GM12864 (cell line): Measurements from ENCODE around the gene KIF7.

ENCODE experiments used
- DNase-seq: peaks from one replicate; pipeline ENCODE4 v3.0.0-alpha.2; 2011; ENCODE audit warnings: low read depth
- H3K4me3 ChIP-seq: 2 replicates; pipeline ENCODE4 v1.5.1; 2011; ENCODE audit warnings: mild to moderate bottlenecking, low read depth, low read length, control low read depth
- CTCF ChIP-seq: IDR thresholded peaks from 2 replicates; pipeline ENCODE4 v1.5.1; 2011; ENCODE audit warnings: low read depth, mild to moderate bottlenecking, moderate library complexity, low read length, control low read depth, inconsistent platforms; ENCODE audit errors: missing control alignments

Gene KIF7

GRCh38 chr15:89616228-89616627, 39.0 kb downstream of the KIF7 start:
- H3K4me3 ChIP-seq: no peak overlapping the region
- no peak for TF ChIP-seq CTCF
- DNase-seq: no peak

DNA sequence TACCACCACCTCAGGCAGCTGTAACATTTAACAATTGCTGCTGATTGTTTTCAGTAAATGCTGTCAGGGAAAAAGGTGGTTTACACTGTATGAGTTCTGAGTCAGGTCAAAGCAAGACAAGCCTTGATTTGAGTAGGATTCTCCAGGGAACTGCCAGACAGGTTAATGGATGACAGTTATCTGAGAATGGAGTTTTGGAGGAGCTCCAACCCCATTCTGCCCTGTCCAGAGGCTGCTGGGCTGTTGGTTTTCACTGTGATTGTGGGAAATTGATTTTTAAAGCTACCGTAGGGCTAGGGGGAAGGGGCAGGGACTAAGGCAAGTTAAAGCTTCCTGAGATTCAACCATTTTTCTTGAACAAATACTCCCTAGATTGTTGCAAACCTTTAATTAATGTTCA, 40.1 kb downstream of the KIF7 start:
- DNase-seq: no peak
- TF ChIP-seq CTCF: no peak
- H3K4me3 ChIP-seq: no peak overlapping the region

- no peak for TF ChIP-seq CTCF
- H3K4me3 ChIP-seq: no peak overlapping the region
Observed at GRCh38 chr15:89614164-89614563, 41.1 kb downstream of the KIF7 start.

GRCh38 chr15:89613031-89613430, 42.2 kb downstream of the KIF7 start:
- no peak overlapping the region for H3K4me3 ChIP-seq
- no peak for DNase-seq
- TF ChIP-seq CTCF: no peak

More at GRCh38 chr15:89614164-89614563, 41.1 kb downstream of the KIF7 start:
- no peak for DNase-seq

DNA sequence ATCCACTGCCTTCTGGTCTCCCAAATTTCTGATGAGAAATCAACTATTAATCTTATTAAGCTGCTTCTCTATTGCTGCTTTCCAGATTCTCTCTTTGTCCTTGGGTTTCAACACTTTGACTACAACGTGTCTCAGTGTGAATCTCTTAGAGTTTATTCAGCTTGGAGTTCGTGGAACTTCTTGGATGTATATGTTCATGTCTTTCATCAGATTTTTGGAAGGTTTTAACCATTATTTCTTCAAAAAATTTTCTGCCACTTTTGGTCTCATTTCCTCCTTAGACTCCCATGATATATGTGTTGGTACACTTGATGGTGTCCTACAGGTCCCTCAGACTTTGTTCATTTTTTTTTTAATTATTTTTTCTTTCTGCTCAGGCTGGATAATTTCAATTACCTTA, 44.0 kb downstream of the KIF7 start:
- DNase-seq: no peak
- no peak for TF ChIP-seq CTCF
- no peak overlapping the region for H3K4me3 ChIP-seq

GRCh38 chr15:89599021-89599420, 56.2 kb downstream of the KIF7 start:
- no peak overlapping the region for H3K4me3 ChIP-seq
- TF ChIP-seq CTCF: no peak
- no peak for DNase-seq

DNA sequence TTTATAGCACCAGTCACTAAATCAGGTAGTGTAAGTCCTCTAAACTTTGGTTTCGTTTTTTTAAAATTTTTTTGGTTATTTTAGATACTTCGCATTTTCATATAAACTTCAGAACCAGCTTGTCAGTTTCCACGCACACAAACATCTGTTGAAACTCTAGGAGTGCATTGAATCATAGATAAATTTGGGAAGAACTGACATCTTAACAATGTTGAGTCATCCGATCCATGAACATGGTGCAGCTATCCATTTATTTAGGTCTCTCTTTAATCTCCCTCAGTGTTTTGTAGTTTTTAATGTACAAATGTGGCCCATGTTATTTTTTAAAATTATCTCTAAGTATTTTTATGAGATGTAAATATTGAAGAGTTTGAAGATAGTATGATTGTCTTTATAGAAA, 62.2 kb downstream of the KIF7 start:
- no peak overlapping the region for H3K4me3 ChIP-seq
- DNase-seq: no peak
- no peak for TF ChIP-seq CTCF
